H1 (cell line): Measurements from ENCODE around the gene INHBC. TPM values are rescaled to one million over a fixed set of nuclear protein-coding genes. Genes with fewer than 3 reads are reported as not detected.

ENCODE experiments used
- CTCF ChIA-PET: fragments of 300-600 bp; sonication (Branson Sonifier 250); formaldehyde crosslinking; loops from one replicate; lab custom pipeline; 2021; ENCODE audit not compliant: partially characterized antibody; lab: Charles Lee
- POLR2A ChIA-PET: fragments of 300-600 bp; sonication (Branson Sonifier 250); formaldehyde crosslinking; loops from one replicate; lab custom pipeline; 2021; ENCODE audit warnings: inconsistent platforms; ENCODE audit not compliant: partially characterized antibody; lab: Charles Lee
- DNase-seq, 2 experiments: peaks; one replicate each; pipeline versions ENCODE4 v3.0.0 to v3.0.0-alpha.2; 2010 to 2022; ENCODE audit warnings: low spot score in 2 of 2, low read depth in 1 of 2, mixed read lengths in 1 of 2
- FAIRE-seq: peaks from 2 replicates; lab custom pipeline; 2011; peaks lifted over from hg19 to GRCh38; lab: Jason Lieb, UNC
- H2AFZ ChIP-seq: 2 replicates; pipeline ENCODE4 v1.8.1; 2012; ENCODE audit warnings: low read length, inconsistent platforms
- H2AK5ac ChIP-seq: 2 replicates; pipeline ENCODE4 v1.6.1; 2013; ENCODE audit warnings: low read depth, low read length
- H2BK120ac ChIP-seq: replicated peaks from 2 replicates; pipeline ENCODE3; 2013; ENCODE audit warnings: low read depth, low read length, inconsistent platforms
- H2BK12ac ChIP-seq: 2 replicates; pipeline ENCODE4 v1.6.1; 2013; ENCODE audit warnings: low read depth, low read length
- H2BK15ac ChIP-seq: 2 replicates; pipeline ENCODE4 v1.6.1; 2013; ENCODE audit warnings: low read length
- H2BK20ac ChIP-seq: 2 replicates; pipeline ENCODE4 v1.6.1; 2013; ENCODE audit warnings: low read length
- H2BK5ac ChIP-seq: 2 replicates; pipeline ENCODE4 v1.6.1; 2013; ENCODE audit warnings: low read depth, low read length
- H3K14ac ChIP-seq: 2 replicates; pipeline ENCODE4 v1.6.1; 2013; ENCODE audit warnings: inconsistent platforms; ENCODE audit not compliant: insufficient read length
- H3K18ac ChIP-seq: 2 replicates; pipeline ENCODE4 v1.6.1; 2013; ENCODE audit warnings: low read length; ENCODE audit errors: extremely low read depth
- H3K23ac ChIP-seq: 2 replicates; pipeline ENCODE4 v1.6.1; 2013; ENCODE audit warnings: inconsistent platforms; ENCODE audit not compliant: insufficient read length
- H3K23me2 ChIP-seq: 2 replicates; pipeline ENCODE4 v1.6.1; 2013; ENCODE audit warnings: low read depth, low read length
- H3K27ac ChIP-seq: 2 replicates; pipeline ENCODE4 v1.6.1; 2011; ENCODE audit warnings: low read depth, low read length, inconsistent platforms
- H3K27me3 ChIP-seq, 4 experiments: replicated peaks in 1 of 4; 1 replicate in 1 of 4; 2 replicates in 3 of 4; pipeline versions ENCODE4 v1.6.1 to v1.8.1; 2011 to 2013; ENCODE audit warnings: low read length in 3 of 4, mild to moderate bottlenecking in 3 of 4, inconsistent platforms in 2 of 4, mixed read lengths in 2 of 4, moderate library complexity in 1 of 4; ENCODE audit not compliant: control insufficient read depth in 3 of 4, insufficient read depth in 3 of 4; ENCODE audit errors: extremely low read depth in 1 of 4
- H3K36me3 ChIP-seq, 4 experiments: 2 replicates each; pipeline versions ENCODE4 v1.6.1 to v1.8.1; 2011 to 2013; ENCODE audit warnings: mild to moderate bottlenecking in 4 of 4, low read length in 3 of 4, moderate library complexity in 2 of 4, control low read depth in 1 of 4, inconsistent platforms in 1 of 4; ENCODE audit not compliant: insufficient read depth in 4 of 4, control insufficient read depth in 2 of 4
- H3K4ac ChIP-seq: replicated peaks from 2 replicates; pipeline ENCODE3; 2013; ENCODE audit warnings: low read length, low read depth, mixed read lengths, inconsistent platforms; ENCODE audit not compliant: insufficient read length
- H3K4me1 ChIP-seq, 4 experiments: replicated peaks in 1 of 4; 1 replicate in 1 of 4; 2 replicates in 3 of 4; pipeline versions ENCODE4 v1.6.1 to v1.8.1; 2011 to 2013; ENCODE audit warnings: low read length in 3 of 4, inconsistent platforms in 2 of 4, mixed read lengths in 1 of 4; ENCODE audit not compliant: insufficient read depth in 4 of 4, control insufficient read depth in 3 of 4
- H3K4me2 ChIP-seq, 2 experiments: 2 replicates each; pipeline versions ENCODE4 v1.6.1 to v1.8.1; 2011 to 2013; ENCODE audit warnings: low read depth in 2 of 2, low read length in 2 of 2, control low read depth in 1 of 2, inconsistent platforms in 1 of 2, mild to moderate bottlenecking in 1 of 2; ENCODE audit not compliant: insufficient read depth in 1 of 2
- H3K4me3 ChIP-seq, 4 experiments: fragments of 200-600, 300-600 bp in 1 of 4; sonication (generic), shearing (Covaris generic), sonication (Bioruptor Twin) in 1 of 4; 2 replicates each; pipeline versions ENCODE4 v1.5.1 to v1.8.1; 2011 to 2016; ENCODE audit warnings: low read length in 4 of 4, low read depth in 3 of 4, control low read depth in 2 of 4, inconsistent platforms in 2 of 4, mild to moderate bottlenecking in 2 of 4, mixed read lengths in 1 of 4, moderate library complexity in 1 of 4; ENCODE audit not compliant: insufficient read depth in 2 of 4; ENCODE audit errors: extremely low read depth in 1 of 4
- H3K56ac ChIP-seq: replicated peaks from 2 replicates; pipeline ENCODE3; 2013; ENCODE audit warnings: low read depth, mild to moderate bottlenecking, mixed read lengths, low read length, inconsistent platforms; ENCODE audit not compliant: insufficient read length
- H3K79me1 ChIP-seq: 2 replicates; pipeline ENCODE4 v1.6.1; 2013; ENCODE audit warnings: low read depth, low read length, control low read depth
- H3K79me2 ChIP-seq, 2 experiments: 2 replicates each; pipeline versions ENCODE4 v1.6.1 to v1.8.1; 2012 to 2013; ENCODE audit warnings: low read length in 2 of 2, mild to moderate bottlenecking in 2 of 2, inconsistent platforms in 1 of 2; ENCODE audit not compliant: insufficient read depth in 2 of 2, control insufficient read depth in 1 of 2
- H3K9ac ChIP-seq, 4 experiments: replicated peaks in 1 of 4; 1 replicate in 1 of 4; 2 replicates in 3 of 4; pipeline versions ENCODE4 v1.6.1 to v1.8.1; 2011 to 2013; ENCODE audit warnings: low read depth in 3 of 4, low read length in 3 of 4, control low read depth in 2 of 4, mild to moderate bottlenecking in 2 of 4, moderate library complexity in 2 of 4, inconsistent platforms in 1 of 4; ENCODE audit errors: extremely low read depth in 1 of 4
- H3K9me3 ChIP-seq, 2 experiments: 2 replicates each; pipeline versions ENCODE4 v1.6.1 to v1.8.1; 2012 to 2013; ENCODE audit warnings: mild to moderate bottlenecking in 2 of 2, moderate library complexity in 2 of 2, control low read depth in 1 of 2, inconsistent platforms in 1 of 2, low read depth in 1 of 2, low read length in 1 of 2, mixed read lengths in 1 of 2; ENCODE audit not compliant: insufficient read depth in 2 of 2
- H4K20me1 ChIP-seq, 2 experiments: replicated peaks in 1 of 2; 2 replicates each; pipeline versions ENCODE3 to v1.8.1; 2011 to 2013; ENCODE audit warnings: inconsistent platforms in 2 of 2, low read length in 2 of 2, mild to moderate bottlenecking in 1 of 2; ENCODE audit not compliant: insufficient read depth in 2 of 2, control insufficient read depth in 1 of 2
- H4K5ac ChIP-seq: 2 replicates; pipeline ENCODE4 v1.6.1; 2013; ENCODE audit warnings: low read length, low read depth, mixed read lengths, inconsistent platforms; ENCODE audit not compliant: insufficient read length
- H4K8ac ChIP-seq: 2 replicates; pipeline ENCODE4 v1.8.0; 2013; ENCODE audit warnings: mild to moderate bottlenecking, moderate library complexity, low read length, inconsistent platforms; ENCODE audit not compliant: insufficient read depth; ENCODE audit errors: extremely low read depth
- H4K91ac ChIP-seq: replicated peaks from 2 replicates; pipeline ENCODE3; 2013; ENCODE audit warnings: low read length, mixed read lengths, inconsistent platforms; ENCODE audit not compliant: insufficient read length
- NANOG ChIP-seq: IDR thresholded peaks from 2 replicates; pipeline ENCODE4 v1.6.1; 2011; ENCODE audit warnings: low read length, low read depth, mild to moderate bottlenecking, inconsistent platforms; ENCODE audit not compliant: insufficient read depth, poor library complexity, severe bottlenecking
- WGBS, 2 experiments: shearing (Covaris generic) in 1 of 2; methylation state at CpG; one replicate each; pipeline versions ENCODE4 v1.1.6 to v1.1.7; 2013 to 2015; ENCODE audit warnings: low lambda C conversion rate in 2 of 2, mixed read lengths in 2 of 2, inconsistent platforms in 1 of 2, low coverage in 1 of 2, missing lambda C conversion rate in 1 of 2; ENCODE audit not compliant: insufficient replicate concordance in 2 of 2, insufficient coverage in 1 of 2, insufficient read length in 1 of 2; ENCODE audit errors: extremely low coverage in 1 of 2, missing lambda C conversion rate in 1 of 2; 5-methylcytosine and 5-hydroxymethylcytosine counted together
- polyA plus RNA-seq, 7 experiments: library from polyadenylated mRNA; depleted of rRNA in 3 of 7; stranded (reverse) in 5 of 7; unstranded in 2 of 7; fragments of >200 nt in 5 of 7; fragments of 200-250 nt in 2 of 7; gene quantifications; 1 replicate in 5 of 7; 2 replicates in 1 of 7; 4 replicates in 1 of 7; pipeline versions ENCODE4 v1.2.1 to v1.2.3, GENCODE V29; 2011 to 2013; ENCODE audit warnings: missing spikeins in 2 of 7, mixed read lengths in 2 of 7
- total RNA-seq: library from RNA; stranded (reverse); fragmentation: NEBNext Ultra II Directional; extraction: Animal tissue kit (Norgen Biotek cat#: 25700); gene quantifications from 2 replicates; pipeline ENCODE4 v1.2.1, GENCODE V29; 2021
- TF ChIP-seq, protein P1 (sequence below): IDR thresholded peaks from 2 replicates; pipeline ENCODE4 v1.6.1; 2011; ENCODE audit warnings: low read length, improper control_type of control experiment

INHBC gene
- total and polyA plus RNA-seq, 2 of the 8 experiments (the other 6 are each of a cell fraction or from before 2014, with no cell fraction given), result 0.15 TPM; not detected in 1

DNA sequence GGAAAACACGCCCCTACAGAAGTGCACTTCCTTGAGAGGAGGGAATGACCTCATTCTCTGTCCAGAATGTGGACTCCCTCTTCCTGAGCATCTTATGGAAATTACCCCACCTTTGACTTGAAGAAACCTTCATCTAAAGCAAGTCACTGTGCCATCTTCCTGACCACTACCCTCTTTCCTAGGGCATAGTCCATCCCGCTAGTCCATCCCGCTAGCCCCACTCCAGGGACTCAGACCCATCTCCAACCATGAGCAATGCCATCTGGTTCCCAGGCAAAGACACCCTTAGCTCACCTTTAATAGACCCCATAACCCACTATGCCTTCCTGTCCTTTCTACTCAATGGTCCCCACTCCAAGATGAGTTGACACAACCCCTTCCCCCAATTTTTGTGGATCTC, 15.5 kb downstream of the INHBC start:
- Histone ChIP-seq H3K36me3 (no peaks in the 10 kb centered on the region), H2BK15ac (peak overlapping the region; percentile 81; the same call in 1 of the 2 replicates), H3K56ac (no peak overlapping the region), H2BK20ac (no peak overlapping the region), H3K23me2 (no peaks in the 10 kb centered on the region; the same call in 1 of the 2 replicates), H3K18ac (no peak overlapping the region), H3K9ac (no peak overlapping the region), H3K23ac (no peak overlapping the region), H4K5ac (no peak overlapping the region), H2BK5ac (no peak overlapping the region), H2BK120ac (no peak overlapping the region), H4K20me1 (no peaks in the 10 kb centered on the region), H4K8ac (no peak overlapping the region), H3K4me3 (no peak overlapping the region), H2AFZ (no peak overlapping the region), H3K9me3 (no peaks in the 10 kb centered on the region), H3K27me3 (no peaks in the 10 kb centered on the region), H3K79me2 (no peaks in the 10 kb centered on the region), H2AK5ac (no peak overlapping the region), H3K27ac (no peak overlapping the region), H2BK12ac (no peak overlapping the region), H3K4me1 (peaks cover 0 to 11% (median 6%) of the 10 kb centered on the region in 4 experiments; a peak in 6 of 7 replicates), H4K91ac (no peak overlapping the region), H3K14ac (no peak overlapping the region), H3K4me2 (no peak overlapping the region), H3K79me1 (no peaks in the 10 kb centered on the region), H3K4ac (no peak overlapping the region)
- TF ChIP-seq, protein P1, sequence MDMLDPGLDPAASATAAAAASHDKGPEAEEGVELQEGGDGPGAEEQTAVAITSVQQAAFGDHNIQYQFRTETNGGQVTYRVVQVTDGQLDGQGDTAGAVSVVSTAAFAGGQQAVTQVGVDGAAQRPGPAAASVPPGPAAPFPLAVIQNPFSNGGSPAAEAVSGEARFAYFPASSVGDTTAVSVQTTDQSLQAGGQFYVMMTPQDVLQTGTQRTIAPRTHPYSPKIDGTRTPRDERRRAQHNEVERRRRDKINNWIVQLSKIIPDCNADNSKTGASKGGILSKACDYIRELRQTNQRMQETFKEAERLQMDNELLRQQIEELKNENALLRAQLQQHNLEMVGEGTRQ, result no peak
- no peak for TF ChIP-seq NANOG
- 89% methylated on average over 3 of the region's 3 CpGs; no CpG with 5 or more reads in 1 of the 2 experiments for WGBS, 2 experiments
- CTCF ChIA-PET, result interaction anchor here (0.9 to 18.5 kb wide), 10 partner anchors 9 to 206 kb away, joined by 3 to 478 read pairs (median 20); partner anchors contain the start of genes ARHGAP9, GLI1, INHBC and MARS1
- FAIRE-seq (no peak), DNase-seq (no peak)
- POLR2A ChIA-PET, result interaction anchor here (0.9 to 11.2 kb wide), 3 partner anchors 9 to 206 kb away, joined by 3 to 168 read pairs (median 3); partner anchors contain the start of genes INHBC and R3HDM2
